Measurements from ENCODE around the gene PTPRH.

Gene PTPRH

GRCh38 chr19:55132453-55133129 is 76.7 kb downstream of the PTPRH start:
- DNase-seq (ENCODE audit: low spot score) = no peak

GRCh38 chr19:55131421-55131820 is 77.9 kb downstream of the PTPRH start:
- DNase-seq (ENCODE audit: low spot score) = no peak
